H4 (cell line): ENCODE data around the gene LDLRAD3. TPM values are rescaled to one million over a fixed set of nuclear protein-coding genes. Genes with fewer than 3 reads are reported as not detected.

Experiments used
- DNase-seq: peaks from one replicate; pipeline ENCODE4 v3.0.0-alpha.2; 2015; ENCODE audit warnings: low spot score
- total RNA-seq: library from RNA; depleted of rRNA; stranded (reverse); fragments of >200 nt; shearing (Covaris generic); gene quantifications from 2 replicates; pipeline ENCODE4 v1.2.3, GENCODE V29; 2014

LDLRAD3 gene
- total RNA-seq, 1 experiment from 2014 or later, result 8.1 TPM

GRCh38 chr11:35955636-35956035, 11.8 kb downstream of the LDLRAD3 start:
- no peak for DNase-seq

DNA sequence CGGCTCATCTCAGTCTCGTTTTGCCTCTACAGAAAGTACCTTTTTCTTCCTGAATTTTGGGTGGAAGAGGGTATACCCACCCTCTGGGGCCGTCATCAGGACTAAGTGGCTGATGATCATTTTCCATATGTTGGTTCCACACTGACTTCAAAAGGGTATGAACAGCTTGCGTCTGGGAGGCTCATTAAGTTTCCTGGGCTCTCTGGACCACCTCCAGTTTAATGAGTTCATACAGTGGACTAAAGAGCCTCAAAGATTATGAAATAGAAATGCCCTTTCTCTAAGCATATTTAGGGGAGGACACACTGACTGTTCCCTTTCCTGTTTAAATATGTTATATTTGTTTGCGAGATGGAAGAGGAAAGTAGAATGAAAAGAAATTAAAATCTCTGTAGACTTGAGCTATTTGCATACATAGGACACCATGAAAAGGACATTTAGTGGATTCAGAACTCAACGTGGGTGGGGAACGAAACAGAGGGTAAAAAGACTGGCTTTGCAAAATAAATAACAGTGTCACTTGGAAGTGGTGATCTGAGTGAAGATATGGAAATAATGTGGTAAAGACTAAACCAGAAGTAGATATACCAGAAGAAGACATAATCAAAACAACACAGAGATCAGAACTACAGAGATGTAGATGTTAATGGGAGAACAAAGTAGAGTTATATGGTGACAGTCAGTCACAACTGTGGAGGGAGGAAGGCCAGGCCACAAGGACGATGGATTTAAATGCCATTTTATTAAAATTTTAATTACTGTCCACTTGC, 18.7 kb downstream of the LDLRAD3 start:
- no peak for DNase-seq

GRCh38 chr11:35963911-35964310, 20.0 kb downstream of the LDLRAD3 start:
- DNase-seq, result no peak

GRCh38 chr11:35964841-35965240, 21.0 kb downstream of the LDLRAD3 start:
- DNase-seq, result no peak

DNA sequence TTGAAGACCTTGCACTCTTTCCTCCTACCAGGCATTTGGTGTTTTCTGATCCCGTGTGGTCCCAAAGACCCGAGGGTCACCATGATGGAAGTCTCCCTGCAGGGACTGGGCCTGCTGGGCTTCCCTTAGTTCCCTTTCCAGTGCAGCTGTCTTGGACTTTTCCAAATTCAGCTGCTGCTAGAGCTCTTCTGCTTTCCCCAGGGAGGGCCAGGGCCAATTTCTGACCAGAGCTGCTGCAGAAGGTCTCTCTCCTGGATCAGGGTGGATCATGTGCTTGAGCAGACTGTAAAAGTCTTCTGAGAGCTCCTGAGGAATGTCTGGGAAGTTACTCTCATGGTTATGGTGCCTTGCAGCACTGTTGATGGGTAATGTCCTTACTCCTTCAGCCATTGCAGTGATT, 23.2 kb downstream of the LDLRAD3 start:
- DNase-seq, result no peak

DNA sequence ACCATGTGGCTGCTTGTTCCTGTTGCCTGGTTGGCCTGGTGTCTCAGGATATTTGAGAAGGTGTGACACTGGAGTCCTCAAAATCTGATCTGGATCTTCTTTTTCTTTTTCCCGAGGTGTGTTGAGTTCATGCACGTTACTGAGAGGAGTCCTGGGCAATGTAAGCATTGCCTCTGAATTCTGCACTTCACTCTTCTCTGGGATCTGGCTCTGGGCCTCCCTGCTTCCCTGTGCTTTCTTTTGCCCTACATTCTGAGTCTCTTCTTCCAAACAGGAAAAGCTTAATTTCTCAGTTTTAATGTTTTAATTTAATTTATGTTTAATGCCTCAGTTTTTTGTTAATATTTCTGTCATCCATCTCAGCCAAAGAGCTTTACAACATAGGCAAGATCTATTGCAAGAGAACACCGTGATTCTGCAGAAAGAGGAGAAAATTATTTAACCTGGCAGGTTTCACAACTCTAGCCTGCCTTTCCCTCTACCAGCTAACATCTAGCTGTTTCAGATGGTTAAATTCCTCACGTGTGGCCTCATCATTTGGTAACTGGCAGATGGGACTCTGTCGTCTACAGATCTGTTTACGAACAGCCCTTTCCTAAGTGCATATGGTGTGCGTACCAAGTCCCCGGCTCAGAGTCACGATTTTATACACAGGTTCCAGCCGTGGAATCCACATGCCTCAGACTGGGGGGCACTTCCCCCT, 24.7 kb downstream of the LDLRAD3 start:
- no peak for DNase-seq

DNA sequence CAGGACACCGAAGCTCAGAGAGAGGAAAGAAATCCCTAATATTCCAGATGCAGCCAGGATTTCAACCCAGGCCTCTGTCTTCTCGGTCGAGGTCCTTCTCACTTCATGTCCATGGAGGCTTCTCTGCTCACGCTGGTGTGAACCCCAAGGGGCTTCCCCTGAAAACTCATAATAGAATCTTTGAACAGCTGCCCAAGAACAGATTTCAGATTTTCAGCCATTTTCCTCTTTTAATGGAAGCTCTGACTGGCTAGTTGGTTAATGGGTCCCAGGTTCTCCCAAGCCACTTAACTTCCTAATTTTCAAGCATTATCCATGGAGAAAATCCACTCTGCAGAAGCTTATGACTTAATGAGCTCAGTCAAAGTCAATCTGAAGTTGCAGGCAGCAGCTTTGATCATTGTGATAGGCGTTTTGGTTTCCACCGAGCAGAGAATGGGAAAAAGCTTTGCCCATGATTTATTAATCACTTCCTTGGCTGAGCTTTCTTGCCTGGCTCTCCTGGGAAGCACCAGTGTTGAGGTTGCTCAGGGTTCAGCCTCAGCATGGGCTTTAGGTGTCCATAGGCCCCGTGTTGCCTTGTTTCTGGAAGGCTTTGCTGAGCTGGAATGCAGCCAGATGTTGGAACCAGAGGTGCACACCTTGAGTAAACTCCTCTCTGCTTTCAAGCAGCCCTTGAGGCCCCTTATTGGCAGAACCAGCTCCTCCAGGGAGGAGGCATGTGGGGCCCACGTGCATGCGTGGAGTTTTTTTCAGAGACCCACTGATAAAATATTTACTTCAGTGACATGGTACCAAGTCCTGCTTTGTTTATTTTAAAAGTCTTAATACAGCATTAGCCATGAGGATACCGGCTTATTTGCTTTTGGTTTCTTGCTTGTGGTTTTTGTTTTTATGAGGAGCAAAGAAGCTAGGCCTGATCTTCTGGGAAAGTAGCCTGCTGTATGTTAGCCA, 25.5 kb downstream of the LDLRAD3 start:
- peak; percentile 56 for DNase-seq

DNA sequence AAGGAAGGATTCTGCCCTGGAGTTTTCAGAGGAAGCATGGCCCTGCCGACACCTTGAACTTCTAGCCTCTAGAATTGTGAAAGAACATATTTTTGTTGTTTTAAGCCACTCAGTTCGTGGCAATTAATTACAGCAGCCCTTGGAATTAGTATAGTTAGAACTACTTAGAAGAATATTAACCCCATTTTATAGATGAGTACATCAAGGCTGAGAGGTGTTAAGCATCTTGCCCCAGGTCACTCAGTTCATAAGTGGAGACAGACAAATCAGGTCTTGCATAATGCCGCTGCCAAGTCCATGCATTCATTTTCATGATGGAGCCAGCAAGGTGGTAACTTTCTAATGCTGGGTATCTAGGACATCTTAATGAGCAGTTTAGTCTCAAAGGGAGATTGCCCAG, 26.6 kb downstream of the LDLRAD3 start:
- no peak for DNase-seq

- no peak for DNase-seq
Observed at GRCh38 chr11:35971841-35972422, 28.1 kb downstream of the LDLRAD3 start.

DNA sequence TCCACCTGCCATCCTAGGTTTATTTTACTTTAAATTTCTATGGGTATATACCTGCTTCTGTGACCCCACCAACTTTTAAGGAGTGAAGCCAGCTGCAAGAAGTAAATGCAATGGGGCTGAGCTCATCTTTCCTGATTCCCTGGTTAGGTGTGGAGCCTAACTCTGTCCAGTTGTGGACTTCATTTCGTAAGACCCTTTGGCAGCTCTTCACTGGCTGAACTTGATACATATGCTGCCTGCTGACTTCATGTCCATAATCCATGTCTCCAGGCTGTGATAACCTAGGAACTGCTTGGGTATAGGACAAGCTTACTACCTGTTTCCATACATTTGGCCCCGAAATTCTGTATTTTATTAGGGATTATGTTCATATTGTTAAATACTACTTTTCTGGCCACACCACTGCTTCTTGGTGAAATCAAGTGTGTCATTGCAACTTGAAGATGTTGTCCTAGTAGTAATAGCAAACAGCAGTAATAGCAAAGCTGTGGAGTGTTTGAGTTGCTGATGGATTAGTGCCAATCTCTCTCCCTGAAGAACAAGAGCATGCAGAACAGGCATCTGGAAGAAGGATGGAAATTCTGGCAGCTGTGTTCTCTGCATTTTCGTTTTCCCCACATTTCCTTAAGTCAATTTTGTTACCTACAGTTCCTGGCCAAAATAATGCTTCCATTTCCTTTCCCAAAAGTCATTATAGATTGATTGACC, 31.2 kb downstream of the LDLRAD3 start:
- no peak for DNase-seq

- no peak for DNase-seq
Observed at GRCh38 chr11:35976434-35976833, 32.6 kb downstream of the LDLRAD3 start.

DNA sequence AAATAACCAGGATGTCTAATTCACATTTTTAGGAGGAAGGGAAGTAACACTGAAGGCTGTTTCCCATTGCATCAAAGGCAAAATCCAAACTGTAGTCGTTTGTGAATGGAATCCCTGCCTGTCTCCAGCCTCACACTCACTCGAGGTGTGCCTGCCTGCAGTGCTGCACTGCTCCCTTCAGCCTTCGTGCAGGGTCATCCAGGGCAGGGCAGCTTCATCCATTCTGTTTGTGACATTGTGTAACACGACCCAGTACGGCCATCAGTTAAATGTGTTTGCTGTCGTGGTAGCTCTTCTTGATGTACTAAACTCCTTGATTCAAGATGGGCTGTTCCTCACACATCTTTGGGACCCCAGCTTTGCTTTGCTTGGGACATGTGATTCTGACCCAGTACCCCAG, 34.3 kb downstream of the LDLRAD3 start:
- DNase-seq, result no peak

GRCh38 chr11:35978891-35979290, 35.0 kb downstream of the LDLRAD3 start:
- DNase-seq, result no peak

- DNase-seq, result peak; percentile 32
Observed at GRCh38 chr11:35980686-35981390, 37.0 kb downstream of the LDLRAD3 start.

GRCh38 chr11:35981581-35981980, 37.7 kb downstream of the LDLRAD3 start:
- no peak for DNase-seq

GRCh38 chr11:35982061-35982460, 38.2 kb downstream of the LDLRAD3 start:
- DNase-seq, result no peak

GRCh38 chr11:35983981-35984380, 40.1 kb downstream of the LDLRAD3 start:
- no peak for DNase-seq

DNA sequence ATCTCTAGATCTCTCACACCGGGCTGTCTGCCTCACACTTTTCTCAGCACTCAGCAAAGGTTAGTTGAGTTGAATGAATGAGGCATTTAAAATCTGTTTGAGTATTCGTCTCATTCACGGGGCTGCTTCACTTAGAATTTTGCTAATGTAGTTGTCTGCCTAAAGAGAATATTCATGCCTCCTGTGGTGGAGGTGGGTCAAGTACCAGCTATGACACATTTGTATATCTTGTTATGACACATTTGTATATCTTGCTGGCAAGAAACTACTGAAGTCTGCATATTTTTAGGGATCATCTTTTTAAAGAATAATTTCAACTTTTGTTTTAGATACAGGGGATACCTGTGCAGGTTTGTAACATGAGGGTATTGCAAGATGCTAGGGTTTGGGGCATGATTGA, 43.1 kb downstream of the LDLRAD3 start:
- no peak for DNase-seq

GRCh38 chr11:35990170-35990569, 46.3 kb downstream of the LDLRAD3 start:
- DNase-seq, result no peak

GRCh38 chr11:35990816-35991215, 47.0 kb downstream of the LDLRAD3 start:
- no peak for DNase-seq

DNA sequence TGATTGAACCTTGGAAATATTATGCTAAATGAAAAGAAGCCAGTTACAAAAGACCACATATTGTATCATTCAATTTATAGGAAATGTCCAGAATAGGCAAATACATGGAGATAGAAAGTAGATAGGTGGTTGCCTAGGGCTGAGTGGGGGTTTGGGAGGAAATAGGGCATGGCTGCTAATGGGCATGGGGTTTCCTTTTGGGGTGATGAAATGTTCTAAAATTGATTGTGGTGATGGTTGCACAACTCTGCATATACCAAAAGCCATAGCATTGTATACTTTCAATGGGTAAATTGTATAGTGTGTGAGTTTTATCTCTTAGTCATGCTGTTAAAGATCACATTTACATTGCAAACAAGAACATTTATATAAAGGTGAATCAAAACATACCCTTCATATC, 48.7 kb downstream of the LDLRAD3 start:
- no peak for DNase-seq
